Parathyroid adenoma (tissue), 2 donors: ENCODE data around the gene SLC66A1.

ENCODE experiments used
- H2AFZ ChIP-seq: fragments of 300-600 bp; sonication (generic); one replicate; pipeline ENCODE4 v1.7.0; 2017; ENCODE audit warnings: antibody characterized with exemption, mild to moderate bottlenecking
- H3K27ac ChIP-seq: fragments of 300-600 bp; sonication (generic); one replicate; pipeline ENCODE4 v1.7.0; 2017
- H3K27me3 ChIP-seq: fragments of 300-600 bp; sonication (generic); one replicate; pipeline ENCODE4 v1.7.0; 2017; ENCODE audit warnings: low read length; ENCODE audit not compliant: control insufficient read depth, insufficient read depth
- H3K36me3 ChIP-seq: fragments of 300-600 bp; sonication (generic); one replicate; pipeline ENCODE4 v1.7.0; 2017; ENCODE audit warnings: low read length; ENCODE audit not compliant: control insufficient read depth, insufficient read depth
- H3K4me1 ChIP-seq: fragments of 300-600 bp; sonication (generic); one replicate; pipeline ENCODE4 v1.7.0; 2017; ENCODE audit warnings: control low read depth
- H3K4me2 ChIP-seq: fragments of 300-600 bp; sonication (generic); one replicate; pipeline ENCODE4 v1.7.0; 2017; ENCODE audit warnings: low read length
- H3K4me3 ChIP-seq: fragments of 300-600 bp; sonication (generic); one replicate; pipeline ENCODE4 v1.7.0; 2017; ENCODE audit warnings: low read depth, low read length
- H3K79me2 ChIP-seq: fragments of 300-600 bp; sonication (generic); one replicate; pipeline ENCODE4 v1.7.0; 2017; ENCODE audit warnings: control low read depth
- H3K9ac ChIP-seq: fragments of 300-600 bp; sonication (generic); one replicate; pipeline ENCODE4 v1.7.0; 2017; ENCODE audit warnings: mild to moderate bottlenecking
- H3K9me3 ChIP-seq: fragments of 300-600 bp; sonication (generic); one replicate; pipeline ENCODE4 v1.7.0; 2017; ENCODE audit warnings: low read length; ENCODE audit not compliant: control insufficient read depth
- CTCF ChIP-seq: fragments of 300-600 bp; sonication (generic); IDR thresholded peaks from one replicate; pipeline ENCODE4 v1.7.0; 2017; ENCODE audit warnings: antibody characterized with exemption, mild to moderate bottlenecking
- donor health status: primary hyperparathyroidism.

Gene SLC66A1

GRCh38 chr1:19354531-19354981 lies 42.4 kb downstream of the SLC66A1 start:
- TF ChIP-seq CTCF, result no peak
- Histone ChIP-seq H3K36me3 (no peaks in the 10 kb centered on the region), H3K9ac (no peak overlapping the region), H3K4me1 (no peaks in the 10 kb centered on the region), H3K27me3 (no peaks in the 10 kb centered on the region), H3K79me2 (no peaks in the 10 kb centered on the region), H3K27ac (no peak overlapping the region), H2AFZ (no peak overlapping the region), H3K4me2 (no peak overlapping the region), H3K4me3 (no peak overlapping the region), H3K9me3 (no peaks in the 10 kb centered on the region)

GRCh38 chr1:19356266-19356665 lies 44.1 kb downstream of the SLC66A1 start:
- H2AFZ ChIP-seq, result no peak overlapping the region
- H3K4me1 ChIP-seq, result no peaks in the 10 kb centered on the region

GRCh38 chr1:19357299-19357986 lies 45.3 kb downstream of the SLC66A1 start:
- no peak overlapping the region for H3K9ac ChIP-seq
- no peak for TF ChIP-seq CTCF
- H3K36me3 ChIP-seq, result no peaks in the 10 kb centered on the region
- no peaks in the 10 kb centered on the region for H3K27me3 ChIP-seq
- no peaks in the 10 kb centered on the region for H3K4me1 ChIP-seq
- no peaks in the 10 kb centered on the region for H3K9me3 ChIP-seq
- peaks cover 3% of the 10 kb centered on the region for H3K79me2 ChIP-seq
- H3K4me2 ChIP-seq, result no peak overlapping the region
- no peak overlapping the region for H2AFZ ChIP-seq
- no peak overlapping the region for H3K27ac ChIP-seq
- no peak overlapping the region for H3K4me3 ChIP-seq

More at GRCh38 chr1:19356266-19356665, 44.1 kb downstream of the SLC66A1 start:
- Histone ChIP-seq H3K9me3 (no peaks in the 10 kb centered on the region), H3K27ac (no peak overlapping the region), H3K79me2 (peaks cover 1% of the 10 kb centered on the region), H3K36me3 (no peaks in the 10 kb centered on the region), H3K4me2 (no peak overlapping the region), H3K9ac (no peak overlapping the region), H3K27me3 (no peaks in the 10 kb centered on the region), H3K4me3 (no peak overlapping the region)
- no peak for TF ChIP-seq CTCF

- Histone ChIP-seq H3K4me1 (no peaks in the 10 kb centered on the region), H2AFZ (no peak overlapping the region)
These were observed 46.6 kb downstream of the SLC66A1 start for GRCh38 chr1:19358710-19359109.

More at GRCh38 chr1:19358710-19359109, 46.6 kb downstream of the SLC66A1 start:
- Histone ChIP-seq H3K9ac (no peak overlapping the region), H3K36me3 (no peaks in the 10 kb centered on the region), H3K27me3 (no peaks in the 10 kb centered on the region), H3K4me2 (no peak overlapping the region), H3K79me2 (peaks cover 3% of the 10 kb centered on the region), H3K9me3 (no peaks in the 10 kb centered on the region), H3K4me3 (no peak overlapping the region), H3K27ac (no peak overlapping the region)
- TF ChIP-seq CTCF, result no peak
